ENCODE measurements around the gene NINJ2.

NINJ2 gene

DNA sequence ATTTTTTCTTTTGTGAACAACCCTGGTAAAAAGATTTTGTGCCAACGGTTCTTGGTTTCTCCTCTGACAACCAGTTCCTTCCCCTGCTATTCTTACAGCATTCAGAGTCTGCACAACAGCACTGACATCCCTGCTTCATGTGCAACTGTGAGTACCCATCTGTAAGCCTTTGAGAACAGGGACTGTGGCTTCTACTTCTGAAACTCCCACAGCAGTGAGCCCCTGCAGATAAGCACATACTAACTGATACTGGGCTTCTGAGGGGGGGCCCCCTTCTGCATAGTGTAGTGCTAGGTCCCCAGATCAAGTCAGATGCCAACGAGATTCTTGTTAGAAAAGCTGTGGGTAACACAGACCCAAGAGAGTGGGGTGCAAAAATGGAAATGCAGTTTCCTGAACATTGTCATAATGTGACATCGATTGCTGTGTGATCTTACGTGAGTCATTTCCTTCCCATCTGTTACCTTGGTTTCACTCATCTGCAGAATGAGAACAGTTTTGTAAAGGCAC lies 11.1 kb upstream of the NINJ2 start:
- Histone ChIP-seq H3K4me1 (ENCODE audit: control extremely low read depth in 1 of 4, control insufficient read depth in 4 of 4, insufficient read depth in 4 of 4, low read length in 3 of 4) (peaks cover 8 to 26% (median 13%) of the 10 kb centered on the region in 4 experiments), H3K4me3 (ENCODE audit: control insufficient read depth in 1 of 7, extremely low read depth in 1 of 7, insufficient read depth in 4 of 7, low read depth in 2 of 7, low read length in 6 of 7) (peak overlapping the region in 3 of 7 experiments; percentile 7 to 45 (median 25)), H3K9me3 (ENCODE audit: control extremely low read depth in 1 of 5, control insufficient read depth in 4 of 5, insufficient read depth in 2 of 5, low read depth in 1 of 5, low read length in 4 of 5) (no peaks in the 10 kb centered on the region), H3K27ac (ENCODE audit: insufficient read depth in 1 of 2, low read depth in 1 of 2, low read length in 2 of 2, poor library complexity in 1 of 2, severe bottlenecking in 2 of 2) (no peak overlapping the region), H3K36me3 (ENCODE audit: control insufficient read depth in 4 of 4, insufficient read depth in 4 of 4, low read length in 3 of 4) (no peaks in the 10 kb centered on the region), H3K27me3 (replicated peaks in 2 of 5; ENCODE audit: control insufficient read depth in 4 of 5, insufficient read depth in 5 of 5, low read length in 4 of 5) (no peaks in the 10 kb centered on the region)
- 0% methylated on average over 1 of the region's 4 CpGs for whole genome bisulfite sequencing (ENCODE audit: insufficient coverage)
- ChIA-PET POLR2A (no interaction called here), CTCF (interaction anchor here (0.6 to 1.6 kb wide), 6 partner anchors 11 to 141 kb away, joined by 3 to 7 read pairs (median 3); no protein-coding TSS in a partner anchor)
- DNase-seq = peak in 2 of 3 donors; percentile 66 to 76

DNA sequence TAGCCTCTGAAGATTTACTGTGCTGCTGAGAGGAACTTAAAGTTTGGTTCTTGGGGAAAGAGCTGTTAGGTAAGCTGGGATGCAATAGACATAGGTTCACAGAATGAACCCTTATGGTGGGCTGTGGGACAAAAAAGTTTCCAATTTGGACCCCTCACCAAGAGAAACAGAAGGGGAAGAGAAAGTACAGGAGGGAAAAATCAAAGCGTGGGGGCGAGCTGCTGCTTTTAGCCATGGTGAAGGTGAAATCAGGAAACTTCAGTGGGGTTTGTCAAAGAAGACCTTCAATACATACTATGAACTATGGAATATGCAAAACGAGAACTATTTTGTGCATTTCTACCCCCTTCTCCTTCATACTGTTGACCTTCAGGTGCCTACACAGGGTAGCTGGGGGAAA lies 10.6 kb upstream of the NINJ2 start:
- no CpG with 5 or more reads among the region's 3 CpGs for WGBS (ENCODE audit: insufficient coverage)
- Histone ChIP-seq H3K36me3 (ENCODE audit: control insufficient read depth in 4 of 4, insufficient read depth in 4 of 4, low read length in 3 of 4) (no peaks in the 10 kb centered on the region), H3K4me3 (ENCODE audit: control insufficient read depth in 1 of 7, extremely low read depth in 1 of 7, insufficient read depth in 4 of 7, low read depth in 2 of 7, low read length in 6 of 7) (peak overlapping the region in 3 of 7 experiments; percentile 7 to 45 (median 25)), H3K27ac (ENCODE audit: insufficient read depth in 1 of 2, low read depth in 1 of 2, low read length in 2 of 2, poor library complexity in 1 of 2, severe bottlenecking in 2 of 2) (no peak overlapping the region), H3K9me3 (ENCODE audit: control extremely low read depth in 1 of 5, control insufficient read depth in 4 of 5, insufficient read depth in 2 of 5, low read depth in 1 of 5, low read length in 4 of 5) (no peaks in the 10 kb centered on the region), H3K27me3 (replicated peaks in 2 of 5; ENCODE audit: control insufficient read depth in 4 of 5, insufficient read depth in 5 of 5, low read length in 4 of 5) (no peaks in the 10 kb centered on the region), H3K4me1 (ENCODE audit: control extremely low read depth in 1 of 4, control insufficient read depth in 4 of 4, insufficient read depth in 4 of 4, low read length in 3 of 4) (peaks cover 8 to 26% (median 13%) of the 10 kb centered on the region in 4 experiments)
- no peak for DNase-seq
- ChIA-PET POLR2A (no interaction called here), CTCF (interaction anchor here (0.6 to 1.6 kb wide), 6 partner anchors 11 to 142 kb away, joined by 3 to 7 read pairs (median 3); no protein-coding TSS in a partner anchor)

DNA sequence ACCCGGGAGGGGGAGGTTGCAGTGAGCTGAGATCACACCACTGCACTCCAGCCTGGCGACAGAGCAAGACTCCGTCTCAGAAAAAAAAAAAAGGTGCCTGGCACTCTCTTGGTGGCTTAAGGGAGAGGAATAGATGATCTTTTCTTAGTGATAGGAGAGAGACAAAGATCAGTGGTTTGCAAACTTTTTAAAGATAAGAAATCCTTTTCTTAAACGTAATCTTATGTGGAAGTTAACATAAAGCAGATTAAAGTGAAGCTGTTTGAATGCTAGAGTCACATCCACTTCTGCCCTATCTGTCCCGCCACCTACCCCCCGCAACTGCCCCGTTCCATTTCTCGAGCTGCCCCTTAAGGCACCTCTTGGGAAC lies 6.3 kb upstream of the NINJ2 start:
- ChIA-PET CTCF (no interaction called here), POLR2A (no interaction called here)
- Histone ChIP-seq H3K36me3 (ENCODE audit: control insufficient read depth in 4 of 4, insufficient read depth in 4 of 4, low read length in 3 of 4) (no peaks in the 10 kb centered on the region), H3K27ac (ENCODE audit: insufficient read depth in 1 of 2, low read depth in 1 of 2, low read length in 2 of 2, poor library complexity in 1 of 2, severe bottlenecking in 2 of 2) (no peak overlapping the region), H3K4me3 (ENCODE audit: control insufficient read depth in 1 of 7, extremely low read depth in 1 of 7, insufficient read depth in 4 of 7, low read depth in 2 of 7, low read length in 6 of 7) (no peak overlapping the region), H3K9me3 (ENCODE audit: control extremely low read depth in 1 of 5, control insufficient read depth in 4 of 5, insufficient read depth in 2 of 5, low read depth in 1 of 5, low read length in 4 of 5) (no peaks in the 10 kb centered on the region), H3K27me3 (replicated peaks in 2 of 5; ENCODE audit: control insufficient read depth in 4 of 5, insufficient read depth in 5 of 5, low read length in 4 of 5) (no peaks in the 10 kb centered on the region), H3K4me1 (ENCODE audit: control extremely low read depth in 1 of 4, control insufficient read depth in 4 of 4, insufficient read depth in 4 of 4, low read length in 3 of 4) (peaks cover 12 to 32% (median 16%) of the 10 kb centered on the region in 4 experiments)
- no peak for DNase-seq
- WGBS (ENCODE audit: insufficient coverage) = 92% methylated on average over 5 of the region's 8 CpGs

DNA sequence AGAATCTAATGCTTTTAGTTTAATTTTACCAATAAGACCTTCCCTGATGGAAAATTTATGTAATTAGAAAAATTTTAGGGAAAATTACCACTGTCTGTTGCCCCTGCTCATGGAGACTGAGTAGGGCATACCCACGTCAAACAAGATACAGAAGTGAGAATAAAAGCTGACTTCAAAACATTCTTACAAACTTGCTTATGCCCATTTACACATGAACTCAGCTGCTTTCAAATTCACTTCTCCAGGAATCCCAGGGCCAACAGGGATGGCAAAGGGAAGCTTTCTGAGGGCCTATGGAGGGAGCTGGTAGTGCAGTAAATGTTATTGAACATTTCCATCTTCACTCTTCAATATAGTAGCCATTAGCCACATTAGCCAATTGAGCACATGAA lies 4.8 kb upstream of the NINJ2 start:
- Histone ChIP-seq H3K4me1 (ENCODE audit: control extremely low read depth in 1 of 4, control insufficient read depth in 4 of 4, insufficient read depth in 4 of 4, low read length in 3 of 4) (peaks cover 9 to 30% (median 12%) of the 10 kb centered on the region in 4 experiments), H3K27ac (ENCODE audit: insufficient read depth in 1 of 2, low read depth in 1 of 2, low read length in 2 of 2, poor library complexity in 1 of 2, severe bottlenecking in 2 of 2) (no peak overlapping the region), H3K36me3 (ENCODE audit: control insufficient read depth in 4 of 4, insufficient read depth in 4 of 4, low read length in 3 of 4) (no peaks in the 10 kb centered on the region), H3K4me3 (ENCODE audit: control insufficient read depth in 1 of 7, extremely low read depth in 1 of 7, insufficient read depth in 4 of 7, low read depth in 2 of 7, low read length in 6 of 7) (no peak overlapping the region), H3K9me3 (ENCODE audit: control extremely low read depth in 1 of 5, control insufficient read depth in 4 of 5, insufficient read depth in 2 of 5, low read depth in 1 of 5, low read length in 4 of 5) (no peaks in the 10 kb centered on the region), H3K27me3 (replicated peaks in 2 of 5; ENCODE audit: control insufficient read depth in 4 of 5, insufficient read depth in 5 of 5, low read length in 4 of 5) (no peaks in the 10 kb centered on the region)
- 88% methylated on average over 1 of the region's 1 CpG for WGBS (ENCODE audit: insufficient coverage)
- POLR2A ChIA-PET = no interaction called here
- CTCF ChIA-PET = interaction anchor here (0.6 to 2.4 kb wide), 4 partner anchors 16 to 82 kb away, joined by 3 to 5 read pairs (median 3); no protein-coding TSS in a partner anchor
- DNase-seq = no peak

DNA sequence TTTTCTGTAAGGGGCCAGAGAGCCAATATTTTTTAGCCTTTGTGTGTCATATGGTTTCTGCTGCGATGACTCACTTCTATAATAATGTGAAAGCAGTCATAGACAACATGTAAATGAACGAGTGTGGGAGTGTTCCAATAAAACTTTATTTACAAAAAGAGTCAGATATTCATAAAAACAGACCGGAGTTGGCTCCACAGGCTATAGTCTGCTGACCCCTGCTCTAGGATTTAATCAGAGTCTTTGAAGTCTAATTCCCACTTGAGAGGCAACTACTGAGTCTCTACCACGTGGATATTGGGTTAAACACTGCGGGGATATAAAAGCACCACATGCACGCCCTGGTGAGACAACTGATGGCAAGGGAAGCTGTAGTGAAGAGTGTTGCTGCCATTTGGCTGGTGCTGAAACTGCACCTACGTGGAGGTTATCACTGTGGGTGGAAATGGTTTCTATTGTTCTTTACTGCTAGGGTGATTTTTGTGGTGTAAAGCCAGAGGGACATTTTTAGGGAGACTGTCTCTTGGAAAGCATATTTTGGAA lies 3.6 kb upstream of the NINJ2 start:
- DNase-seq = peak in 1 of 3 donors; percentile 32
- CTCF ChIA-PET = interaction anchor here (0.8 to 2.4 kb wide), 2 partner anchors 21 to 52 kb away, joined by 3 to 5 read pairs; no protein-coding TSS in a partner anchor
- Histone ChIP-seq H3K27me3 (replicated peaks in 2 of 5; ENCODE audit: control insufficient read depth in 4 of 5, insufficient read depth in 5 of 5, low read length in 4 of 5) (no peaks in the 10 kb centered on the region), H3K27ac (ENCODE audit: insufficient read depth in 1 of 2, low read depth in 1 of 2, low read length in 2 of 2, poor library complexity in 1 of 2, severe bottlenecking in 2 of 2) (no peak overlapping the region), H3K4me3 (ENCODE audit: control insufficient read depth in 1 of 7, extremely low read depth in 1 of 7, insufficient read depth in 4 of 7, low read depth in 2 of 7, low read length in 6 of 7) (no peak overlapping the region), H3K9me3 (ENCODE audit: control extremely low read depth in 1 of 5, control insufficient read depth in 4 of 5, insufficient read depth in 2 of 5, low read depth in 1 of 5, low read length in 4 of 5) (no peaks in the 10 kb centered on the region), H3K36me3 (ENCODE audit: control insufficient read depth in 4 of 4, insufficient read depth in 4 of 4, low read length in 3 of 4) (no peaks in the 10 kb centered on the region), H3K4me1 (ENCODE audit: control extremely low read depth in 1 of 4, control insufficient read depth in 4 of 4, insufficient read depth in 4 of 4, low read length in 3 of 4) (peaks cover 7 to 35% (median 21%) of the 10 kb centered on the region in 4 experiments)
- POLR2A ChIA-PET = no interaction called here
- WGBS (ENCODE audit: insufficient coverage) = 98% methylated on average over 4 of the region's 7 CpGs

DNA sequence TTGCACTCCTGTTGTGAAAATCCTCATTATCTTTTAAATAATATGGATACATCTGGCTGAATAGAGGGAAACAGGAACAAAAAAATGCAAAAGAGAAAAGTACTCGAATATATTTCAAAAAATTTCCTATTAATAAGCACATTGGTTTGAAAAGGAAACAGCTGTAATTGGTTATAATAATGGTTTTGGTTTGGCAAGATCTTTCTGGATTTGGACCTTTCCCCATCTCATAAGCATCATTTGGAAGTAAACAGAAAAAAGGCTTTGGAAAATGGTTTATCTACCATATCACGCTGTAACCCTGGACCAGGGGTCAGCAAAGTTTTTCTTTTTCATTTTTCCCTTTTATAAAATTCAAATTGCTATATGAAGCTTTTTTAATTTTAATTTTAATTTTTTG lies 2.8 kb upstream of the NINJ2 start:
- Histone ChIP-seq H3K27ac (ENCODE audit: insufficient read depth in 1 of 2, low read depth in 1 of 2, low read length in 2 of 2, poor library complexity in 1 of 2, severe bottlenecking in 2 of 2) (no peak overlapping the region), H3K4me1 (ENCODE audit: control extremely low read depth in 1 of 4, control insufficient read depth in 4 of 4, insufficient read depth in 4 of 4, low read length in 3 of 4) (peaks cover 7 to 41% (median 21%) of the 10 kb centered on the region in 4 experiments), H3K36me3 (ENCODE audit: control insufficient read depth in 4 of 4, insufficient read depth in 4 of 4, low read length in 3 of 4) (no peaks in the 10 kb centered on the region), H3K27me3 (replicated peaks in 2 of 5; ENCODE audit: control insufficient read depth in 4 of 5, insufficient read depth in 5 of 5, low read length in 4 of 5) (no peaks in the 10 kb centered on the region), H3K9me3 (ENCODE audit: control extremely low read depth in 1 of 5, control insufficient read depth in 4 of 5, insufficient read depth in 2 of 5, low read depth in 1 of 5, low read length in 4 of 5) (no peaks in the 10 kb centered on the region), H3K4me3 (ENCODE audit: control insufficient read depth in 1 of 7, extremely low read depth in 1 of 7, insufficient read depth in 4 of 7, low read depth in 2 of 7, low read length in 6 of 7) (no peak overlapping the region)
- DNase-seq = no peak
- POLR2A ChIA-PET = no interaction called here
- no CpG with 5 or more reads among the region's 2 CpGs for WGBS (ENCODE audit: insufficient coverage)
- CTCF ChIA-PET = interaction anchor here (1.6 kb wide), 1 partner anchor 43 kb away, joined by 3 read pairs; no protein-coding TSS in a partner anchor

DNA sequence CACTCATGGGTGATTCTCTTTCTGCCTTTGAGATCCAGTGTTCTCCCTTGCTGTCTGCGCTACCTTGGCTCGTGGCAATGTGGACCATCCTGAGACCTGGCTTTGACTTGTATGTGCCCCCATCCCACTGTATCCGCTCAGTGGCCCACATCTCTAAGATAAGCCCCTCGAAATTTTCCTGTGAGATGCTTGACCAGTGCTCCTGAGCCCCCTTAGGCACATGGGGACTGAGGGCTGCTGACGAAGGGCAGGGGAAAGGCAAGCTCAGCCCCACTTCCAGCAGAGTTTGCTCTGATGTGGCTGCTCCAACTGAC lies 1.5 kb upstream of the NINJ2 start:
- Histone ChIP-seq H3K27ac (ENCODE audit: insufficient read depth in 1 of 2, low read depth in 1 of 2, low read length in 2 of 2, poor library complexity in 1 of 2, severe bottlenecking in 2 of 2) (no peak overlapping the region), H3K27me3 (replicated peaks in 2 of 5; ENCODE audit: control insufficient read depth in 4 of 5, insufficient read depth in 5 of 5, low read length in 4 of 5) (no peaks in the 10 kb centered on the region), H3K4me3 (ENCODE audit: control insufficient read depth in 1 of 7, extremely low read depth in 1 of 7, insufficient read depth in 4 of 7, low read depth in 2 of 7, low read length in 6 of 7) (no peak overlapping the region), H3K9me3 (ENCODE audit: control extremely low read depth in 1 of 5, control insufficient read depth in 4 of 5, insufficient read depth in 2 of 5, low read depth in 1 of 5, low read length in 4 of 5) (no peaks in the 10 kb centered on the region), H3K4me1 (ENCODE audit: control extremely low read depth in 1 of 4, control insufficient read depth in 4 of 4, insufficient read depth in 4 of 4, low read length in 3 of 4) (peaks cover 7 to 44% (median 21%) of the 10 kb centered on the region in 4 experiments), H3K36me3 (ENCODE audit: control insufficient read depth in 4 of 4, insufficient read depth in 4 of 4, low read length in 3 of 4) (no peaks in the 10 kb centered on the region)
- ChIA-PET CTCF (no interaction called here), POLR2A (interaction anchor here (0.6 kb wide), 1 partner anchor 503 kb away, joined by 4 read pairs; no protein-coding TSS in a partner anchor)
- 97% methylated on average over 4 of the region's 5 CpGs for WGBS (ENCODE audit: insufficient coverage)
- DNase-seq = no peak

Measured in common myeloid progenitor, CD34-positive (primary cell).